ENCODE data around the gene MBP.
"Not testable (repeated sequence)": the region's sequence is repeated elsewhere in the genome, so short reads cannot be mapped to it uniquely, and the experiment has no call there.

DNA sequence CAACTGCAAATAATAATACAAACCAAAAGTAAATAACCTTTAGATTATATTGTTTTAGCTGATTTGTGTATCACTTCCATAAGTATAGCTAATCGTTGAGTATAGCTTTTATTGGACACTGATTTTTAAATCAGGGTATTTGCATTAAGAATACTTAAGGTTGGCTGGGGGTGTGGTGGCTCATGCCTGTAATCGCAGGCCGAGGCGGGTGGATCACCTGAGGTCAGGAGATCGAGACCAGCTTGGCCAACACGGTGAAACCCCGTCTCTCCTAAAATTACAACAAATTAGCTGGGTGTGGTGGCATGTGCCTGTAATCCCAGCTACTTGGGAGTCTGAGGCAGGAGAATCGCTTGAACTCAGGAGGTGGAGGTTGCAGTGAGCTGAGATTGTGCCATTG, 188.2 kb downstream of the MBP start:
- not testable (repeated sequence) for TF ChIP-seq FOS (IDR thresholded peaks at IDR 0.05; ENCODE audit: borderline replicate concordance, extremely low read depth, insufficient read length); STAT1 (conservative IDR thresholded peaks at IDR 0.05); RAD21 (IDR thresholded peaks at IDR 0.05; ENCODE audit: insufficient read depth, low read depth, low read length); YBX1 (IDR thresholded peaks at IDR 0.05); POLR2AphosphoS5 (IDR thresholded peaks at IDR 0.05; ENCODE audit: low read length); ETV6 (conservative IDR thresholded peaks at IDR 0.05 in 1 of 2, IDR thresholded peaks at IDR 0.05 in 1 of 2; ENCODE audit: borderline replicate concordance in 1 of 2, low read depth in 1 of 2)
- TF ChIP-seq, protein P1, sequence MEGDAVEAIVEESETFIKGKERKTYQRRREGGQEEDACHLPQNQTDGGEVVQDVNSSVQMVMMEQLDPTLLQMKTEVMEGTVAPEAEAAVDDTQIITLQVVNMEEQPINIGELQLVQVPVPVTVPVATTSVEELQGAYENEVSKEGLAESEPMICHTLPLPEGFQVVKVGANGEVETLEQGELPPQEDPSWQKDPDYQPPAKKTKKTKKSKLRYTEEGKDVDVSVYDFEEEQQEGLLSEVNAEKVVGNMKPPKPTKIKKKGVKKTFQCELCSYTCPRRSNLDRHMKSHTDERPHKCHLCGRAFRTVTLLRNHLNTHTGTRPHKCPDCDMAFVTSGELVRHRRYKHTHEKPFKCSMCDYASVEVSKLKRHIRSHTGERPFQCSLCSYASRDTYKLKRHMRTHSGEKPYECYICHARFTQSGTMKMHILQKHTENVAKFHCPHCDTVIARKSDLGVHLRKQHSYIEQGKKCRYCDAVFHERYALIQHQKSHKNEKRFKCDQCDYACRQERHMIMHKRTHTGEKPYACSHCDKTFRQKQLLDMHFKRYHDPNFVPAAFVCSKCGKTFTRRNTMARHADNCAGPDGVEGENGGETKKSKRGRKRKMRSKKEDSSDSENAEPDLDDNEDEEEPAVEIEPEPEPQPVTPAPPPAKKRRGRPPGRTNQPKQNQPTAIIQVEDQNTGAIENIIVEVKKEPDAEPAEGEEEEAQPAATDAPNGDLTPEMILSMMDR (IDR thresholded peaks at IDR 0.05 in 2 of 3, conservative IDR thresholded peaks at IDR 0.05 in 1 of 3; ENCODE audit: control insufficient read depth in 2 of 3, extremely low read depth in 1 of 3, insufficient read depth in 1 of 3, low read depth in 3 of 3, low read length in 3 of 3), result not testable (repeated sequence)

Measured in GM12878 (cell line).